B cell (primary cell): Measurements from ENCODE around the gene MYOM3. TPM values are rescaled to one million over a fixed set of nuclear protein-coding genes. Genes with fewer than 3 reads are reported as not detected.

Experiments
- ATAC-seq: fragments of 200-7000 bp; cut with Tn5 transposase; one replicate; pipeline ENCODE4 v1.10.0; 2021; ENCODE audit warnings: low read depth, mild to moderate bottlenecking, moderate number of reproducible peaks, moderate library complexity
- CTCF ChIA-PET: fragments of 350-600 bp; sonication (Branson Sonifier 250); formaldehyde crosslinking; loops from one replicate; lab custom pipeline; 2021; ENCODE audit warnings: antibody characterized with exemption, inconsistent platforms; lab: Charles Lee
- POLR2A ChIA-PET: fragments of 350-600 bp; sonication (Branson Sonifier 250); formaldehyde crosslinking; loops from one replicate; lab custom pipeline; 2021; ENCODE audit warnings: antibody characterized with exemption; lab: Charles Lee
- DNase-seq: peaks from one replicate; pipeline ENCODE4 v3.0.0; 2013
- H2AFZ ChIP-seq: 2 replicates; pipeline ENCODE4 v1.6.1; 2012; ENCODE audit warnings: mild to moderate bottlenecking, low read depth, low read length; ENCODE audit not compliant: insufficient read depth, poor library complexity, severe bottlenecking
- H3K27ac ChIP-seq, 2 donors: 1 replicate in 1 of 2; 2 replicates in 1 of 2; pipeline ENCODE4 v1.5.1; 2012 to 2013; ENCODE audit warnings: low read length in 2 of 2, mild to moderate bottlenecking in 2 of 2, moderate library complexity in 1 of 2
- H3K27me3 ChIP-seq, 4 experiments: fragments of 200-600 bp in 1 of 4; sonication (generic) in 1 of 4; replicated peaks in 1 of 4; 1 replicate in 2 of 4; 2 replicates in 2 of 4; pipeline versions ENCODE4 v1.6.1 to v1.7.0; 2013 to 2016; ENCODE audit warnings: low read length in 3 of 4, mild to moderate bottlenecking in 2 of 4, mixed read lengths in 1 of 4, moderate library complexity in 1 of 4; ENCODE audit not compliant: insufficient read depth in 4 of 4, control insufficient read depth in 3 of 4; ENCODE audit errors: control extremely low read depth in 1 of 4
- H3K36me3 ChIP-seq, 2 experiments: replicated peaks in 1 of 2; 1 replicate in 1 of 2; 2 replicates in 1 of 2; pipeline versions ENCODE4 v1.6.1 to v1.7.1; 2013; ENCODE audit warnings: low read length in 1 of 2; ENCODE audit not compliant: insufficient read depth in 2 of 2, control insufficient read depth in 1 of 2; ENCODE audit errors: control extremely low read depth in 1 of 2, extremely low read depth in 1 of 2
- H3K4me1 ChIP-seq, 2 donors: fragments of 200-600 bp in 1 of 2; sonication (generic) in 1 of 2; 1 replicate in 1 of 2; 2 replicates in 1 of 2; pipeline versions ENCODE4 v1.5.1 to v1.6.1; 2013 to 2017; ENCODE audit warnings: low read length in 2 of 2; ENCODE audit not compliant: control insufficient read depth in 2 of 2, insufficient read depth in 2 of 2
- H3K4me2 ChIP-seq: replicated peaks from 2 replicates; pipeline ENCODE3; 2012; ENCODE audit warnings: mild to moderate bottlenecking, low read depth, low read length; ENCODE audit not compliant: poor library complexity, severe bottlenecking
- H3K4me3 ChIP-seq, 5 experiments: fragments of 200-600 bp in 1 of 5; sonication (generic) in 1 of 5; 1 replicate in 3 of 5; 2 replicates in 2 of 5; pipeline versions ENCODE4 v1.5.1 to v1.7.0; 2011 to 2016; ENCODE audit warnings: low read length in 4 of 5, mild to moderate bottlenecking in 4 of 5, low read depth in 2 of 5, control low read depth in 1 of 5, moderate library complexity in 1 of 5; ENCODE audit not compliant: insufficient read depth in 1 of 5; ENCODE audit errors: control extremely low read depth in 1 of 5, extremely low read depth in 1 of 5
- H3K79me2 ChIP-seq: fragments of 200-600 bp; sonication (generic); one replicate; pipeline ENCODE4 v1.6.0; 2016; ENCODE audit warnings: low read length; ENCODE audit not compliant: control insufficient read depth, insufficient read depth
- H3K9ac ChIP-seq: fragments of 200-600 bp; sonication (generic); 2 replicates; pipeline ENCODE4 v1.6.1; 2017; ENCODE audit warnings: mild to moderate bottlenecking, low read length, moderate library complexity
- H3K9me3 ChIP-seq, 3 donors: one replicate each; pipeline versions ENCODE4 v1.6.1 to v1.7.1; 2013; ENCODE audit warnings: low read length in 2 of 3; ENCODE audit not compliant: control insufficient read depth in 2 of 3, insufficient read depth in 1 of 3; ENCODE audit errors: control extremely low read depth in 1 of 3
- H4K20me1 ChIP-seq: 2 replicates; pipeline ENCODE4 v1.6.0; 2012; ENCODE audit warnings: mild to moderate bottlenecking, low read length; ENCODE audit not compliant: insufficient read depth, control insufficient read depth, poor library complexity, severe bottlenecking
- H3K27ac Mint-ChIP-seq: one replicate; pipeline ENCODE4 v1.8.0; 2021; ENCODE audit warnings: mixed read lengths
- H3K27me3 Mint-ChIP-seq: one replicate; pipeline ENCODE4 v1.8.0; 2021; ENCODE audit warnings: mixed read lengths
- H3K4me1 Mint-ChIP-seq: one replicate; pipeline ENCODE4 v1.8.0; 2021; ENCODE audit warnings: mixed read lengths
- H3K4me3 Mint-ChIP-seq: one replicate; pipeline ENCODE4 v1.8.0; 2021; ENCODE audit warnings: mixed read lengths
- H3K9me3 Mint-ChIP-seq: one replicate; pipeline ENCODE4 v1.8.0; 2022; ENCODE audit warnings: mixed read lengths; ENCODE audit not compliant: insufficient read depth
- CTCF ChIP-seq: fragments of 200-600 bp; IDR thresholded peaks from one replicate; pipeline ENCODE4 v1.8.0; 2022; ENCODE audit warnings: antibody characterized with exemption, mild to moderate bottlenecking
- EZH2 ChIP-seq: IDR thresholded peaks from 2 replicates; pipeline ENCODE4 v1.6.1; 2012; ENCODE audit warnings: borderline replicate concordance, low read depth, mild to moderate bottlenecking, moderate library complexity, low read length; ENCODE audit not compliant: insufficient read depth, poor library complexity, severe bottlenecking
- WGBS: methylation state at CpG from one replicate; pipeline ENCODE4 v1.1.5; 2013; ENCODE audit warnings: missing lambda C conversion rate; ENCODE audit not compliant: insufficient coverage; 5-methylcytosine and 5-hydroxymethylcytosine counted together
- intact Hi-C: fragments of 100-400 bp; cut with micrococcal nuclease; formaldehyde crosslinking; loops from one replicate; pipeline ENCODE4 v1.10.0; 2022
- polyA plus RNA-seq: library from polyadenylated mRNA; depleted of rRNA; stranded (reverse); fragments of >200 nt; gene quantifications from 2 replicates; pipeline ENCODE4 v1.2.3, GENCODE V29; 2012
- total RNA-seq, 2 donors: library from RNA; stranded (reverse); fragments of 120-200 nt in 1 of 2; gene quantifications; 1 replicate in 1 of 2; 2 replicates in 1 of 2; pipeline versions ENCODE4 v1.2.3 to v1.2.4, GENCODE V29; 2013 to 2022

Gene MYOM3
- total and polyA plus RNA-seq, 2 donors (not counting 1 experiment from before 2014, with no cell fraction given): not detected

GRCh38 chr1:24117132-24117531, 5.2 kb upstream of the MYOM3 start:
- TF ChIP-seq EZH2: no peak
- Histone ChIP-seq H4K20me1 (no peaks in the 10 kb centered on the region), H3K4me3 (no peak overlapping the region), H3K27me3 (peaks cover 0 to 28% (median 4%) of the 10 kb centered on the region in 4 experiments), H3K9ac (no peak overlapping the region), H3K4me2 (no peak overlapping the region), H3K36me3 (no peaks in the 10 kb centered on the region), H3K9me3 (no peaks in the 10 kb centered on the region), H3K4me1 (peaks cover 3 to 6% of the 10 kb centered on the region in 2 donors), H3K27ac (no peak overlapping the region), H3K79me2 (no peaks in the 10 kb centered on the region), H2AFZ (no peak overlapping the region)
- ATAC-seq (no peak), DNase-seq (no peak)
- ChIA-PET POLR2A (no interaction called here), CTCF (no interaction called here)
- H3K4me1 Mint-ChIP-seq: peaks cover 5% of the 10 kb centered on the region
- no peaks in the 10 kb centered on the region for H3K9me3 Mint-ChIP-seq
- intact Hi-C loops: no loop called here
- peaks cover 34% of the 10 kb centered on the region for H3K27me3 Mint-ChIP-seq
- no CpG with 5 or more reads among the region's 2 CpGs for WGBS
- no peak overlapping the region for H3K4me3 Mint-ChIP-seq
- H3K27ac Mint-ChIP-seq: no peak overlapping the region

GRCh38 chr1:24114753-24115152, 2.8 kb upstream of the MYOM3 start:
- no peaks in the 10 kb centered on the region for H3K9me3 ChIP-seq
- no peak overlapping the region for H3K4me2 ChIP-seq
- no peaks in the 10 kb centered on the region for H3K9me3 Mint-ChIP-seq
- no peak overlapping the region for H3K27ac Mint-ChIP-seq
- no peak overlapping the region for H3K4me3 ChIP-seq
- TF ChIP-seq CTCF: no peak
- TF ChIP-seq EZH2: no peak
- WGBS: 100% methylated on average over 2 of the region's 6 CpGs
- H3K4me1 Mint-ChIP-seq: peaks cover 8% of the 10 kb centered on the region
- CTCF ChIA-PET: no interaction called here
- no peak for ATAC-seq
- no peaks in the 10 kb centered on the region for H3K79me2 ChIP-seq
- peaks cover 5 to 8% of the 10 kb centered on the region in 2 donors for H3K4me1 ChIP-seq
- H3K27ac ChIP-seq: no peak overlapping the region
- H3K4me3 Mint-ChIP-seq: no peak overlapping the region
- peaks cover 35% of the 10 kb centered on the region for H3K27me3 Mint-ChIP-seq
- no peak overlapping the region for H3K9ac ChIP-seq
- no peaks in the 10 kb centered on the region for H3K36me3 ChIP-seq
- no peak overlapping the region for H2AFZ ChIP-seq
- peaks cover 0 to 28% (median 4%) of the 10 kb centered on the region in 4 experiments for H3K27me3 ChIP-seq
- intact Hi-C loops: no loop called here
- no peaks in the 10 kb centered on the region for H4K20me1 ChIP-seq
- DNase-seq: no peak
- POLR2A ChIA-PET: no interaction called here
